ENCODE data around the gene IL17RD. TPM values are rescaled to one million over a fixed set of nuclear protein-coding genes. Genes with fewer than 3 reads are reported as not detected.

IL17RD gene
- total RNA-seq, 1 donor from 2014 or later = 0.26 TPM

DNA sequence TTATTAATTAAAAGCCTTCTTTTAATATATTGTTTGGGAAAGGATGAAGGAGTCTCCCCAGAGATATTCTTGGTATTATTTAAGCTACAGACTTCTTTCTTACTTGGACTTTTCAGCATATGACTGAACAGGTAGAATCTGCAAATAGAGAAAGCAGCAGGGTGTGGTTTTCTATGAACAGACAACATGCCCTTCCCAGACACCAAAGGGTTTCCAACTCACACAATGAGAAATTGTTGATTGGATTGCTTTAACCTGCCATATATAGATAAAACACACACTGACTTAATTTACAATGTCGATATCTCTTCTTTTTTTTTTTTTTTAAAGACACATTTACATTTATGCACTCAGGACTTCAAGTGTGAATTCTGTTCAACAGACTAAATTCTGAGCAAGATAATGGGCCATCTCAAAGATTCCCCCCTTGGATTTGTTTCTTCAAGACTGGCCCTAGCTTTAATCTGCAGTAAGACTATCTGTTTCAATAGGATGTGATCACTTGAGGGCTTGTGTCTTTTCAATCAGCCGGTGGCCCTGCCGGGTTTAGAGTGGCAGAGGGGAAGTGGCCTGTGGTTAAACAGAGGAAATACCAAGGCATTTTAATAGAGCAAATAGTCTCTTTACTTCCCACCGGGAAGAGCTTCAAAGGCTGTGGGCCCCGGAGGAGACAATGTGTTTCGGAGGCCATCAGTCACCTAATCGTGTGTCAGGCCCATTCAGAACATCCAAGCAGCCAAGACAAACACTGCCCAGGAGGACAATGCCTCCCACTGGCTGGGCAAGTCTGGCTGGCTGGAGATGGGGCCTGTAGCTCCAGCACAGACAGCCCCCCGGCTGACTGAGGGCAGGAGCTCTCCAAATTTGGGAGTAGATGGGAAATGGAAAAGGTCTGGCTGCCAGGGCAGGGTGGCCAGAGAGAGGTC lies 6.1 kb downstream of the IL17RD start:
- DNase-seq (ENCODE audit: low read depth in 2 of 2) = peak in 1 of 2 donors; percentile 49

DNA sequence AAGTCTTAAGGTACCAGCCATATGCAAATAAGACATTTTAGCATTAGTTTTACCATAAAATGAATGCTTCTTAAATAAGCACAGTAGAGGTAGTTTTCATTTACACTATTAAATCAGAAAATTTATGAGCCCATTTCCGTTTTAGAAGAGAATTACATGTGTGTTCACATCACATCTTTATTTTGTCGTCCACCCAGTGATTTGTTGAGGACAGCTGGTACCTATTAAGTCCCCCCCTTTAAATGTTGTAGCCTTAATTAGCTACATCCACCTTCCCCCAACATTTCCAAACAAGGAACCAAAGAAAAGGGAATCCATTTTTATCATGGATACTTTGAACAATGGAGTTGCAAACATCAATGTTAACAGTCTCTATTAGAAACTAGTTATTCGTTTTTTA lies 6.8 kb downstream of the IL17RD start:
- no peak for DNase-seq (ENCODE audit: low read depth in 2 of 2)

DNA sequence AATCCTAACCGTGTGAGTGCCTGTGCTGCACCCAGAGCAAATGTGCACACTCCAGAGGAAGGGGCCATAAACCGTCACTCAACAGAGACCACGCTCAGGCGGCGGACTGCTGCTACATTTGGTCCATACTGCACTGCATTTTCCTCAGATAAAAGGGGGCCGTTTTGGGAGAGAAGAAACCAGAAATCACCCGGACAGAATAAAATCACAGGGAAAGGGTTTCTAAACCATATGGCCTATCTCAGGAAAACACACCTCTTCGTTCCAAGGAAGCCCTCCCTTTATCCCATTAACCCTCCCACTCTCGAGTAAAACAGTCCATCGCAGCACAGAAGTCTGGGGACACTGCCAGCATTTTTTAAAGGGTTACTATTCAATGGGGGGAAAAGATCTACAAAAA lies 7.6 kb downstream of the IL17RD start:
- no peak for DNase-seq (ENCODE audit: low read depth in 2 of 2)

DNA sequence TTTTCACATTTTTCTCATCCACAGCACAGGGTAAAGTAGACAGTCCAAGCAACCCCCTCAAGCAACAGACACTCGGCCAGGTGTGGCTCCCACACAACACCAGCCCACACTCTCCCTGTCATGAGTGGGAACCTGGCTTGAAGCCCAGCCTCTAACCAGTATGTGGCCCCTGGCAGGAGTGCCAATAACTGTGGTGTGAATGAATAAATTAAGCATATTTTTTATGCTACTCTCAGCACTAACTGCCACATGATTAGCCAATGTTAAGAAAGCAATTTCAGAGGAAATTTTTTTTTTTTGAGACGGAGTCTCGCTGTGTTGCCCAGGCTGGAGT lies 9.9 kb downstream of the IL17RD start:
- DNase-seq (ENCODE audit: low read depth in 2 of 2) = no peak

DNA sequence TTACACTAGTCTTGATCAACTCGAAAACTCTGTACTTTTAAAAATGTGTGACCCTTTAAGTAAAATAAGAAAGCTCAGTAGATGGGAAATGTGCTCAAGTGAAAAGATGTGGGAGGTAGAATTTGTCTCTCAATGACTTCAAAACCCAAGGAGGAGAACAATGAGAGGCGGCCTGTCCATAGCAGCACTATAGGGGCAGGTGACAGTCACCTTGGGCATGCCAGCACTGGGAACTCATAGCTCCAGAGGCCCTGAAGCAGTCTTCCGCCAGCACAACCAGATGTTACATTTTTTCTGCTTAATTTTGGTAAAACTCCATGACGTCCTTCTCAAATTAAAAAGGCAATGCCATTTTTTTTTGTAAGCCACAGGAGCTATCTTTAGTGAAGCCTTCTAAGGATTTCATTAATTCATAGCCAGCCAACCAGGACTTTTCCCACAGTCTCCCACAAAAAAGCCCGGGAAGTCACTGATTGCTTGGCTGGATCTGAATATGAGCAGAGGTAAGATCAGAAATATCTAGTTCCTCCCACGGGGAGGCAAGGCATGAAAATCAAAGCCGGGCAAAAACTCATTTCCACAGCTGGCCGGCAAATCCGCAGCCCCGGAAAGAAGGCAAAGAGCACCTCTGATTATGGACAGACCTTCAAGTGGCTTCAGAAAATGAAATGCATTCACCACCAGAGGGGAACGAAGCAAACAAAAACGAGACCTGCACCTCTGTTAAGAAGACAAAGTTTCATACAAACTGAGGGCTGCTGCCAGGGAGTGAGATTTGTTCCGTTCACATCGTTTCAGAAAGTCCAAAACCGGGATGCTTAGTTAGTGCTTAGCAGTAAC lies 10.5 kb downstream of the IL17RD start:
- no peak for DNase-seq (ENCODE audit: low read depth in 2 of 2)

DNA sequence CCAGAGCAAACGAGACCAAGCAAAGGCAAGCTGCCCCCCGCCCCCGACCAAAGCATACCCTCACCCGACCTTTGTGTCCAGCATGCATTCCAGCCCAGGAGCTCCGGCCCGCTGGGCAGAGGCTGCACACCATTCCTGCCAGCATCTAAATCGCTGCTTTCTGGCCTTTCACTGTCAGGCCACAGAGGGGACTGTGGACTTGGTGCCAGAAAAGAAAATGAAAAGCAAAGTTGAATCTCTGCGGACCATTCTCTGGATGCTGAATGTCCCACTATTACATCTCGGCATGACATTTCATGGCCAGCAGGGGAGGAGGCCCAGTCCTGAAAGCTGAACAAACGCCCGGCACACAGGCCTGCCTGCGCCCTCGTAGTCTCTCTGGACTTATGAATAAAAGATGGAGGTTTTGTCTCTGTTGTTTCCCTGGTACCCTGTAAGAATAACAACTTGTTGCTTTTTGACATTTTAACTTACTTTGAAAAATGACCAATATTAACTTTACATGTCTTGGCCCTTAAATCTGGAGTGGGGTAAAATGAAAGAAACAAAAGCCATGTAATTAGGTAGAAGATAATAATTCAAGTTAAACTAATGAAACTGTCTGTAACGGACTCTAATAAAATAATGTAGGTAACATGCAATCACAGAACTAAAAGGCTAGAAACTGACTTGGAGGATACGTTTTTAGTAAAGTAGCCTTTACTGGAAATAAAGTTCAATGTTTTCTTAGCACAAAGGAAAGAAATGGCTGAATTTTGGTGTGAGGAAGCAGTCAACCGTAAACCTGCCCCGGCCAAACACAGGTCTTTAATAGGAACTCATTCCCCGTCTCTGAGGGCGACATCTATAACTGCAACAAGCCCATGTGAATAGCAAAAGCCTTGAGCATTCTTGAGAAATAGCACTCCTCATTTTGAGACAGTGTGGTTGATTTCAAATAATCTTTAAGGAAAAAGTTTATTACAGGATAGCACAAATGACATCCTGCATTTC lies 12.7 kb downstream of the IL17RD start:
- no peak for DNase-seq (ENCODE audit: low read depth in 2 of 2)

DNA sequence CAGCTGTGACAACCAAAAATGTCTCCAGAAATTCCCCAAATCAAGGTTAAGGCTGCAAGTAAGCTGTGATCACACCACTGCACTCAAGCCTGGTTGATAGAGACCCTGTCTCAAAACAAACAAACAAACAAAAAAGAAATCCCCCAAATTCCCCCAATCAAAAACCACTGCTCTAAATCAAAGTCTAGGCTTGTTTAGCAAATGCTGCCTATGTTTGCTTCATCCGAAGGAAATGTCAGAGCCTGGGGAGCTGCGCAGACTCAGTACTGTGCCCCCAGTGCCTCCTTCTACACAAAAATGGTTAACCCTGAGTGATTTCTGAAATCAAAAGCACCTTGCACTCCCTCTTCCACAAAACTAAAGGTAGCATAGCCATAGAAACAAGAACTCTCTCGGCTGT lies 13.4 kb downstream of the IL17RD start:
- no peak for DNase-seq (ENCODE audit: low read depth in 2 of 2)

DNA sequence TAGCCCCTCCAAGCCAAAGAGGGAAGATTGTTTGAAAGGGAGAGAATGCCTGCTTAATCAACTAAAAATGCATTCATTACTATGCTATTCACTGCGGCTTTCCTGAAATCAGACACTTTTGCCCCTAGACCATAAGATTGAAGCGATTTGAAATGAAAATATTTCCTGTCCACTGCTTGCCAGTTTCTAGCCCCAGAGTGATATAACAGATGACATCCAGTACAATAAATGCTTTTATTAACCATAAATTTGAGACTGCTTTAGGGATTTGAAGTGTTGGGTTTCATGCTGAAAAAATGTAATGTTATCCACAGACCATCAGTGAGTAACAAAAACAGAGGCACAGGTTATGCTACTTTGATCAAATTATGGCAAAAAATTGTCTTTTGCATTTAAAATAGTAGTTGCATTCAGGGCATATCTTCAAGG lies 14.1 kb downstream of the IL17RD start:
- peak in 1 of 2 donors; percentile 59 for DNase-seq (ENCODE audit: low read depth in 2 of 2)

DNA sequence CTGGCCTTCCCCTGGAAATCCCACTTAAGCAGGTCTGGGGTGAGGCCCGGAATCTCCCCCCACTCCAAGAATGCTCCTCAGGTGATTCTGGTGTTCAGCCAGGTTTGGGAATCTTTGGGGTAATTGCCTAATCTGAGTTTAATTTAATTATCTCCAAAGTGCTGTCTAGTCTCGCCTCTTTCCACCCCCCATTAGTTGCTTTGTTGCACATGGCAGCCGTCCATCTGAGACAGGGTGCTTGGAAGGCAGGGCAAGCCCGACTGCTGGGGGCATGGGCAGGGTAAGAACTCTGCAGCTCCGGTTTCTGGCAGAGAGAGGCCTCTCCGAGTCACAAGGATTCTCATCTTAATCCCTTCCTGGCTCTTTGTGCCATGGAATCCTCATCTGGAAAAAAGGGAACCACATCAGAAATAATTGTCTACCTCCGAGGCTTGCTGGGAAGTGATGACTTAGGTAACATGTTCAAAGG lies 15.0 kb downstream of the IL17RD start:
- DNase-seq (ENCODE audit: low read depth in 2 of 2) = no peak

DNA sequence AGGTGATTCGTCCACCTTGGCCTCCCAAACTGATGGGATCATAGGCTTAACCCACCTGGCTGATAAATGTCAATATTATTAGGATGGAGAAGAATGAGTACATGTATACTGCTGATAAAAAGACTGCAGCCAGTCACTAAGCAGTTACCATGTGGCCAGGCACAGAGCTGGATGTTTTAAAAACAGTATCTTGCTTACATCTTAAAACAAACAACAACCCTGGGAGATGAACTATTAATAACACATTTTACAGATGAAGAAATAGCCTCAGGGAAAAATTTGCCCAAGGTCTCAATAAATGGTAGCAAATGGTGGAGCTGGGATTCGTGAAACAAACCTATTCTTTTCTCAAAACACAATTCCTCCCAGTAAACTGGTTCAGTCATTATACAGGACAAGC lies 18.1 kb downstream of the IL17RD start:
- DNase-seq (ENCODE audit: low read depth in 2 of 2) = no peak

DNA sequence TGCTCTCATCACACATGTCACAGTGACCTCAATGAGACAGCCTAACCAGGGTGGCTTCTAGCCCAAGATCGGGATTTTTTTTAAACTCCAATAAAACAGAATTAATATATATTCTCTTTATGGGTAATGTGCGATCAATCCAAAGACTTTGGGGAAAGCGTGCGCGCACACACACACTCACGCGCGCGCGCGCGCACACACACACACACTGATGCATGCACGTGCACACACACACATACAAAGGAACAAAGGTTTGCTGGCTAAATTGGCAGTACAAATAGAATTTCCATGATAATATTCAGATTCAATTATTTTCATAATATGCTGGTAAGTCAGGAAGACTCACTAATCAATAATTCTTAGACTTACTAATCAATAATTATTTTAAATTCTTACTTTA lies 19.3 kb downstream of the IL17RD start:
- no peak for DNase-seq (ENCODE audit: low read depth in 2 of 2)

DNA sequence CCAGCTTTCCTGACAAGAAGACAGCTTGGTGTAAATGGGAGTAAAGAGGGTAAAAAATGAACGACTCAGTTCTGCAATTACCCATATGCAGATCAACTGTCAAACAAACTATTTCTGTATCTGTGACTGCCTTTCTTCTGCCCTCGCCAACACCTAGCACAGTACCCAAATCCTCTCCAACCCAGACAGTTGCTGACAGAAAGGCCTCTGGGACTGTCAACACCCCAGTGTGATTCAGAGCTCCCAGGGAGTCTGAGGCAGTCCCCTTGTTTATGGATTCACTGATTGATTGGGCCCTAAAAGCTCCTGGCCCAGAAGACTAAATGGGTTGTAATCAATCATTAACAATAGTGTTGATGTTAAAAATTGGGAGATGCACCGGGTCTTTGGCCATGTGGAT lies 20.2 kb downstream of the IL17RD start:
- DNase-seq (ENCODE audit: low read depth in 2 of 2) = no peak

DNA sequence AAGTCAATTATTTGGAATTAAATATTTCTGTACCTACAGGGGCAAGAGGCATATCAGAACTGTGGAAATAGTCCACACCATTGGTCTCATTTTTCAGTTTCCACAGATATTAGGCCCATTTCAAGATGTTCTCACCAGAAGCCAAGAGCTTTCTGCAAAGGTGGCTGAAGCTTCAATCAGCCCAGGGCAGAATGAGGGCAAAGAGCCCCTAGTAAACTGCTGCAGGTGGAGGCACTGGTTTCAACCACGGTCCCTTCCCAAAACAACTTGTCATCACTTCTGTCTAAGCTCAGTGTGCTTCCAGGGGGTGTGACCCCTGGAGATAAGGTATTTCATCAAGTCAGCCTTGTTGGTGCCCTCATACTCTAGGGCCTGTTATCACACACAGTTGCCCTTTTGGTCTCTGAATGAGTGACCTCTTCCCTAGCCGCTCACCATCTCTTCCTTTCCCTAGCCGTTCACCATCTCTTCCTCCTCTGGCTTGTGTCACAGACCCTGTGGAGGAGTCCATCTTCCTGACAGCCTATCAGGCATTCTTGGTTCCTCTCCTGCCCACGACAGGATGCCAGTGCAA lies 21.2 kb downstream of the IL17RD start:
- DNase-seq (ENCODE audit: low read depth in 2 of 2) = no peak

DNA sequence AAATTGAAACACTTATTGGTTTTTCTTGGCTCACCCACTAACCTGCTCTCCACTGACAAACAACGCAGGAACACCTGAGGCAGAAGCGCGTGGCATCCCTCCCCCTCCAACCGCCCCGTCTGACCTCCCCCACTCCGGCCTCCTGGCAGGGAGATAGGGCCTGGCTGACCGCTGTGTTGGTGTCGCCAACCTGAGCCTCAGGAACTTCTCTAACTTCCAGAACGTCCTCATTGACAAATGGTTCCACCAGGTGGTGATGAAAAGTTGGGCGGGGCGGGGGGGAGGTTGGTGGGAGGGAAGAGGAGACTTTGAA lies 22.8 kb downstream of the IL17RD start:
- DNase-seq (ENCODE audit: low read depth in 2 of 2) = no peak

DNA sequence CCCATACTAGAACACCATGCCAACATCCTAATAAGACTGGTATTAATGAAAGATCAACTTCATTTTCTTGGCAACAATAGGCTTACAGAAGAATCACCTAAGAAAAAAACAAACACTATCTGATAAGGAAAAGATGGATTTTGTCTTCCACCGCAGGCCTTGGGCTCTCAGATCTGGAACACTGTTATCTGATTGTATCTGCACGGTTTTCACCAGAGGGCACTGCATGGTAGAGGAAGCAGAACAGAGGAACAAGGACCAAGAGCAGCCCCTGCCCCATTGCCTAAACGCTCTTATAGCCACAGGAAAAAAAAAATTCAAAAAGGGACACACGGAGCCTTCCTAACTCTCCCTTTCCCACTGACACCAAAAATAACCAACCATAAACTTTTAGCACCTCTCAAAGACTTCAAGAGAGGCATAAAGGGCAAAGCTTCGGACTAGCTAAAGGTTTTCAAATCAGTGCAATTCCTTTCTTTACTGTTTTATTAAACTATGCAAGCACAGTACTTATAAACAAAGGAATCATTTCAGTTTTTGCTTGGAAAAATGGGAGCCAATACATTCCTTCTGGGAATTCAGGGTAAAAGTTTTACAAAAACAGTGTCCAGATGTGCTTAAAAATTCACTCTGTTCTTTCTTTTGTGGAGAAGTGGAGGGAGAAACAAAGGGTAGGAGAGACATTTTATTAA lies 23.3 kb downstream of the IL17RD start:
- no peak for DNase-seq (ENCODE audit: low read depth in 2 of 2)

DNA sequence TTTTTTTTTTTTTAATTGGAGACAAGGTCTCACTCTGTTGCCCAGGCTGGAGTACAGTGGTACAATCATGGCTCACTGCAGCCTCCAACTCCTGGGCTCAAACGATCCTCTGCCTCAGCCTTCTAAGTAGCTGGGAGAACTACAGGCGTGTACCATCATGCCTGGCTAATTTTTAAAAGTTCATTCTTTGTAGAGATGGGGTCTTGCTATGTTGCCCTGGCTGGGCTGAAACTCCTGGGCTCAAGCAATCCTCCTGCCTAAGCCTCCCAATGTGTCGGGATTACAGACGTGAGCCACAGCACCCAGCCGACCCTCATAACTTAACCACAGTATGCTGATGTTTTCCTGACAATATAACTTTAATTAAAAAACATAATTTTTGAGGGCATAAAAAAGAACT lies 24.3 kb downstream of the IL17RD start:
- no peak for DNase-seq (ENCODE audit: low read depth in 2 of 2)

DNA sequence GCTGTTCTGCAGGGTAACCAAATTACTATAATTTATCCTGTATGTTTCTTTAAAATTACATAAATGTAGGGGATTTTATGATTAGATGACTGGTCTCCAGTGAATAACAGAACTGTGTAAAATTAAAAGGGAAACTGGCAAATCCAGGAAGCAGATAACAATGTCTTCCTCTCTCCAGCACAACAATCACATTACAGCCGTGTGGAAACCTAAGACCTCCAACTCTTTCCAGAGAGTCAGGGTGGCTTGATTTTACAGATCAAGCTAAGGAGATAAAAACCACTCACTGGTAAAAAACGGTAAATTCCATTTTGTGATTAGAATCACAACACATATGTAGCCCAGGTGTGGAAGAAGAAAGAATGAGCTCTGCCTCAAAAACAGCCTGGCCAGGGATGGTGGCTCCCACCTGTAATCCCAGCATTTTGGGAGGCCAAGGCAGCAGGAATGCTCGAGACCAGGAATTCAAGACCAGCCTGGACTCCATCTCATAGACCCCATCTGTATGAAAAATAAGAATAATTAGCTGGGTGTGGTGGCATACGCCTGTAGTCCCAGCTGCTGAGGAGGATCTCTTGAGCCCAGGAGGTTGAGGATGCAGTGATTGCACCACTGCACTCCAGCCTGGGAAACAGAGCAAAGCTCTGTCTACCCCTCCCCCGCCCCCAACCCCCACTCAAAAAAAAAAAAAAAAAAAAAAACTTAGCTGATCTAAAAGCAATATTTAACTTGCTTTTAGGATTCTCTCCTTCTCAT lies 29.0 kb downstream of the IL17RD start:
- DNase-seq (ENCODE audit: low read depth in 2 of 2) = peak in 1 of 2 donors; percentile 44

DNA sequence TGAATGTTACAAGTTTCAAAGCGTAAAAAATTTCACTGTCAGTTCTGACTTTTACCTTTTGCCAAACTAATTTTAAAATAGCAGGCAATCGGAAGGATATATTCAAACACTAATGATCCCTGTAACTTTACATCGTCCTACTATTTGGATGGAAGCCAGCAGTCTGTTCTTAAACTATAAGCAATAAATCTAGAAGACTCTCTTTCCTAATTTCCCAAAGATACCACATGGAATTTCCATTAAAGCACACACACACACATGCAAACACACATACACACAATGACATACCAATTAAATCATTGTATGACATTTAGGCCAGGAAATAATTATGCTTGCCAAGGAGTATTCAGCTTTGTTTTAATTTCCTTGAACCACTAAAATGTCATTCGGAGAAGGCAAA lies 32.0 kb downstream of the IL17RD start:
- DNase-seq (ENCODE audit: low read depth in 2 of 2) = no peak

DNA sequence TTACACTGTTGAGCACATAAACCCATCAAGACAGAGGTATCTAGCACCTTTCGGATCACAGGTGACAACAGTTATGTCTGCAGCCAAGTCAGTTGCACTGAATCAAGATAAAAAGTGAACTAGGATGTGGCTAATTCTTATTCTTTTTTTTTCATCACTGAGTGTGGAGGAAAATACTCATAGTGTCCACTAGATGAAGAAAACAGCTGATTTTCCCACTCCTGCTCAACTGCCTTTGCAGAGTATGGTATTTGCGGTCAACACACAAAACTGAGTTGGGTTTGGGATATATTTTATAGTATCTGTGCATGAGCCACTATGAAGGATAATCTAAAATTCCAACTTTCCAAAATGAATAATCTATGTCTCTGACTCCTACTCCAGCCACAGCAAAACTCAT lies 32.5 kb downstream of the IL17RD start:
- DNase-seq (ENCODE audit: low read depth in 2 of 2) = no peak

DNA sequence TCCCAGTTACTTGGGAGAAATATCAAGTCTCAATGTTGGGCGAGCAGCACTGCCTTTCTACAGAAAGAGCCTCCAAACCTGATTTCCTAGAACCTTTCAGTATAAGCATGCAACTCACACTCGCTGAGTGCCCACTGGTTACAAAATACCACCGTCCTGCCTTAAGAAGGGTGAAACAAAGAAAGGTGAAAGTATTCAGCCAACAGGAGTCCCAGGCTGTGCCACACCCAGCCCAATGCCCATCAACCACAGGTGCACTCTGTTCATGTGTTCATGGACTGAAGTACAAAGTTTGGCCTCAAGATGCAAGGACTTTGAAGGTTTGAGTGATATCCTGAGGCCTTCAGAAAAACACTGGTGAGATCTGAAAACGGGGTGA lies 34.0 kb downstream of the IL17RD start:
- no peak for DNase-seq (ENCODE audit: low read depth in 2 of 2)

All from dermis microvascular lymphatic vessel endothelial cell (primary cell).